H54 (cell line): ENCODE data around the gene CLK1.

Experiments used
- DNase-seq: peaks from one replicate; pipeline ENCODE4 v3.0.0; 2011; ENCODE audit warnings: low spot score, mixed read lengths; ENCODE audit not compliant: insufficient read length
- FAIRE-seq: peaks from 3 replicates; lab custom pipeline; 2011; peaks lifted over from hg19 to GRCh38; lab: Jason Lieb, UNC
- POLR2A ChIP-seq: IDR thresholded peaks from 2 replicates; pipeline ENCODE4 v1.6.1; 2011; ENCODE audit warnings: low read depth, mild to moderate bottlenecking, low read length

The CLK1 gene

DNA sequence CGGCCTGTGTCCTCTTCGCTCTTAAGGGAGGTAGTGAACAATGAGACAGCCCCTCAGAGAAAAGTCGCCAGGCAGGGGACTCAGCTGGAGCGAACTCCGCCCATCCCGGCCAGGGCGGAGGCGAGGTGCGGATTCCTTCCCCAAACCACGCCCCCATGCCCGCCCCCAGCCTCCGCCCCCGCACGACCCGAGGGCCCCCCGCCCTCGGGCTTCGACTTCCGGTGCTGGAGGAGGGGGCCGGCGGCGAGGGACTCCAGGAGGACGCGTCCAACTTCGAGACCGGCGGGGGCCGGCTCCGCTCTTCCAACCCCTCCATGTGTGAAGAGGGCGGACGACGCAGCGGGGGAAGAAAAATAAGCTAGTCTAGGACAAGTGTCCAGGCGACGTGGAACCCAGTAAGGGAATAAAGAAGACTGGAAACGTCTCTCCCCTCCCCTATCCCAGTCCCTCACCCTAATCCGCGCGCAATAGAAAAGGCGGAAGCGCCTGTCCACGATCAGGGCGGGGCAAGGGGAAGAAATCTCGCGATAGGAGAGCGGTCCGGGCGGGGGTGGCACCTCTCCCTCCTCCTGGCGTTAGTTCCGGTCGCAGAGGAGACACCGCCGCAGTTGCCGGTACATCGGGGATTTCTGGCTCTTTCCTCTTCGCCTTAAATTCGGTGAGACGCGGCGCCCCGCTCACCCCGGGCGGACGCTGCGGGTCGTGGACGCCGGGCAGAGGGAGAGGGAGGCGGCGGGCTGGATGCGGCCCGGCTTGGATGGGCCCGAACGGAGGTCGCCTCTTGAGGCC lies 52.9 kb downstream of the CLK1 start, which contains the start of gene BZW1:
Gene BZW1 (plus strand): TSS at position 578 of the 789 bp plus-strand sequence. CDS start 1,308 bp downstream, outside the sequence.
- FAIRE-seq = peak; percentile 75
- peak; percentile 87 for DNase-seq
- peak; percentile 84 for TF ChIP-seq POLR2A

DNA sequence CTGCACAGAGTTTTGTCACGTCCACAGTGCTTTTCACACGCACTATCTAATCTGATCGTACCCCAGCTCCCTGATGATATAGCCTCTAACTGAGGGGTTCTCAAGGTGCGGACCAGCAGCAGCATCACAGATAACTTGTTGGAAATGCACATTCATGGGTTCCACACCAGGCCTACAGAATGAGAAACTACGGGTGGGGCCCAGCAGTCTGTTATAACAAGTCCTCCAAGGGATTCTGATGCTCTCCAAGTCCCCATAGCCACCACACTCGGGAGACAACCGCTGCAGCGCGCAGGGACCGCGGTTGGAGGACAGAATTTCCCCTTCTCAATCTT lies 53.5 kb downstream of the CLK1 start:
- no peak for TF ChIP-seq POLR2A
- DNase-seq = no peak
- peak; percentile 52 for FAIRE-seq

DNA sequence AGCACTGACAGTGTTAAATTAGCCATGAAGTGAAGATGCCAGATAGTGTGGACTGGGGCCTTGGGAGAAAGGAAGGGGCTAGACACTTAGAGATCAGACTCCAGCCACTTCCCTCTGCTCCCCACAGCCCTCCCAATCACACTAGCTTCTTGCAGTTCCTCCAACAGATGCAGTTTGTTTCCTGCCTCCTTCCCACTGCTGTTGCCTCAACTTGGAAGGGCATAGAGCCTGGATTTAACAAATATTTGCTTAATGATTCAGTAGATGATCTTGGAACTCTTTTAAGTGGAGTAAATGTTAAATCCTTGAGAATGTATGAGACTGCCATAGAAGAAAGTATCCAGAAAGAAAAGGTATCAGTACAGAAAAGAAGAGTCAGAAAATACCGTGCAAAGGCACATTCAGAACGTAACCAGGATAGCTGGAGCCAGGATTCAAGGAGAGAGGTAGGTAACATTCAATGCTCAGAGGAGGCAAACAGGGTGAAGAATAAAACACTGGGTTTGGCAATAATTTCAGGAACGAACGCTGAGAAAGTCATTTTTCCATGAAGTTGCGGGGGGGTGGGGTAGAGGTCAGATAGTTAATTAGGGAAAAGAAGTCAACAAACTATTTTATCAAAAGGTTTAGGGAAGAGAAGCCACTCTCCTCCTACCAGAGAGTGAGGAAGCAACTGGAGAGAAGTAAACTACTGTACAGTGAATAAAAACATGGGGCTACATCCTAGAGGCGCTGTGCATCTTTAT lies 54.0 kb downstream of the CLK1 start:
- no peak for TF ChIP-seq POLR2A
- no peak for DNase-seq
- peak; percentile 11 for FAIRE-seq

DNA sequence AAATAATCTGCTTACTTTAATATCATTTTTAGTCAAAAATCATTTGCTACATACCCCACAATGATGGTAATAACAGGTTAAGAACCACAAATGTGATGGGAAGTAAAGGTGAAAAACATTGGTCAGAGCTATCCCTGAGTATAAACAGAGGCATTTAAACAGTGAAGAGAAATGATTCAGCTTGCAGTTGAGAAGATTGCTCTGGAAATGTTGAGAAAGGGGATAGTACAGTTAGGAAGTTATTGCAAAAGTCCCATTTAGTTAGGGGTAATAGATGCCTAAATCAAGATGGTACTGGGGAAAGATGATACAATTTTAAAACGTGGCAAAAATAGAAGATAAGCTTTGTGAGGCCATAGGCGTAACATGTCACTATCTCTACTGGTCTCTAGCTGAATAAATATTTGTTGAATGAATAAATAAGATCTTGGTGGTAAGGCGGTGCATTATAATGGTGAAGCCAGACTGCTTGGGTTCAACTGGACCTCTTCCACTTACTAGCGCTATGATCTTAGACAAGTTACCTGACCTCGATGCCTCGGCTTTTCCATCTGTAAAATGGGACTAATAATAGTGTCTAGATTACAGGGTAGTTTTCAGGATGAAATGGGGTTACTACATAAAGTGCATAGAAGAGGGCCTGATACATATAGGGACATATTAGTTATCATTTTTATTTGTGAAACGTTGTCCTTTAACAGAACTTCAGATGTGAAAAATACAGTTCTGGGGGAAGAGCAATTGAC lies 54.8 kb downstream of the CLK1 start:
- TF ChIP-seq POLR2A = no peak
- no peak for DNase-seq
- no peak for FAIRE-seq
